H1 (cell line): ENCODE measurements around the gene TBL2. TPM values are rescaled to one million over a fixed set of nuclear protein-coding genes. Genes with fewer than 3 reads are reported as not detected.
"Not testable (repeated sequence)": the region's sequence is repeated elsewhere in the genome, so short reads cannot be mapped to it uniquely, and the experiment has no call there.

Experiments
- CTCF ChIA-PET: fragments of 300-600 bp; sonication (Branson Sonifier 250); formaldehyde crosslinking; loops from one replicate; lab custom pipeline; 2021; ENCODE audit not compliant: partially characterized antibody; lab: Charles Lee
- POLR2A ChIA-PET: fragments of 300-600 bp; sonication (Branson Sonifier 250); formaldehyde crosslinking; loops from one replicate; lab custom pipeline; 2021; ENCODE audit warnings: inconsistent platforms; ENCODE audit not compliant: partially characterized antibody; lab: Charles Lee
- DNase-seq, 2 experiments: peaks; one replicate each; pipeline versions ENCODE4 v3.0.0 to v3.0.0-alpha.2; 2010 to 2022; ENCODE audit warnings: low spot score in 2 of 2, low read depth in 1 of 2, mixed read lengths in 1 of 2
- FAIRE-seq: peaks from 2 replicates; lab custom pipeline; 2011; peaks lifted over from hg19 to GRCh38; lab: Jason Lieb, UNC
- H2AFZ ChIP-seq: 2 replicates; pipeline ENCODE4 v1.8.1; 2012; ENCODE audit warnings: low read length, inconsistent platforms
- H2AK5ac ChIP-seq: 2 replicates; pipeline ENCODE4 v1.6.1; 2013; ENCODE audit warnings: low read depth, low read length
- H2BK120ac ChIP-seq: replicated peaks from 2 replicates; pipeline ENCODE3; 2013; ENCODE audit warnings: low read depth, low read length, inconsistent platforms
- H2BK12ac ChIP-seq: 2 replicates; pipeline ENCODE4 v1.6.1; 2013; ENCODE audit warnings: low read depth, low read length
- H2BK15ac ChIP-seq: 2 replicates; pipeline ENCODE4 v1.6.1; 2013; ENCODE audit warnings: low read length
- H2BK20ac ChIP-seq: 2 replicates; pipeline ENCODE4 v1.6.1; 2013; ENCODE audit warnings: low read length
- H2BK5ac ChIP-seq: 2 replicates; pipeline ENCODE4 v1.6.1; 2013; ENCODE audit warnings: low read depth, low read length
- H3K14ac ChIP-seq: 2 replicates; pipeline ENCODE4 v1.6.1; 2013; ENCODE audit warnings: inconsistent platforms; ENCODE audit not compliant: insufficient read length
- H3K18ac ChIP-seq: 2 replicates; pipeline ENCODE4 v1.6.1; 2013; ENCODE audit warnings: low read length; ENCODE audit errors: extremely low read depth
- H3K23ac ChIP-seq: 2 replicates; pipeline ENCODE4 v1.6.1; 2013; ENCODE audit warnings: inconsistent platforms; ENCODE audit not compliant: insufficient read length
- H3K23me2 ChIP-seq: 2 replicates; pipeline ENCODE4 v1.6.1; 2013; ENCODE audit warnings: low read depth, low read length
- H3K27ac ChIP-seq: 2 replicates; pipeline ENCODE4 v1.6.1; 2011; ENCODE audit warnings: low read depth, low read length, inconsistent platforms
- H3K27me3 ChIP-seq, 4 experiments: replicated peaks in 1 of 4; 1 replicate in 1 of 4; 2 replicates in 3 of 4; pipeline versions ENCODE4 v1.6.1 to v1.8.1; 2011 to 2013; ENCODE audit warnings: low read length in 3 of 4, mild to moderate bottlenecking in 3 of 4, inconsistent platforms in 2 of 4, mixed read lengths in 2 of 4, moderate library complexity in 1 of 4; ENCODE audit not compliant: control insufficient read depth in 3 of 4, insufficient read depth in 3 of 4; ENCODE audit errors: extremely low read depth in 1 of 4
- H3K36me3 ChIP-seq, 4 experiments: 2 replicates each; pipeline versions ENCODE4 v1.6.1 to v1.8.1; 2011 to 2013; ENCODE audit warnings: mild to moderate bottlenecking in 4 of 4, low read length in 3 of 4, moderate library complexity in 2 of 4, control low read depth in 1 of 4, inconsistent platforms in 1 of 4; ENCODE audit not compliant: insufficient read depth in 4 of 4, control insufficient read depth in 2 of 4
- H3K4ac ChIP-seq: replicated peaks from 2 replicates; pipeline ENCODE3; 2013; ENCODE audit warnings: low read length, low read depth, mixed read lengths, inconsistent platforms; ENCODE audit not compliant: insufficient read length
- H3K4me1 ChIP-seq, 4 experiments: replicated peaks in 1 of 4; 1 replicate in 1 of 4; 2 replicates in 3 of 4; pipeline versions ENCODE4 v1.6.1 to v1.8.1; 2011 to 2013; ENCODE audit warnings: low read length in 3 of 4, inconsistent platforms in 2 of 4, mixed read lengths in 1 of 4; ENCODE audit not compliant: insufficient read depth in 4 of 4, control insufficient read depth in 3 of 4
- H3K4me2 ChIP-seq, 2 experiments: 2 replicates each; pipeline versions ENCODE4 v1.6.1 to v1.8.1; 2011 to 2013; ENCODE audit warnings: low read depth in 2 of 2, low read length in 2 of 2, control low read depth in 1 of 2, inconsistent platforms in 1 of 2, mild to moderate bottlenecking in 1 of 2; ENCODE audit not compliant: insufficient read depth in 1 of 2
- H3K4me3 ChIP-seq, 4 experiments: fragments of 200-600, 300-600 bp in 1 of 4; sonication (generic), shearing (Covaris generic), sonication (Bioruptor Twin) in 1 of 4; 2 replicates each; pipeline versions ENCODE4 v1.5.1 to v1.8.1; 2011 to 2016; ENCODE audit warnings: low read length in 4 of 4, low read depth in 3 of 4, control low read depth in 2 of 4, inconsistent platforms in 2 of 4, mild to moderate bottlenecking in 2 of 4, mixed read lengths in 1 of 4, moderate library complexity in 1 of 4; ENCODE audit not compliant: insufficient read depth in 2 of 4; ENCODE audit errors: extremely low read depth in 1 of 4
- H3K56ac ChIP-seq: replicated peaks from 2 replicates; pipeline ENCODE3; 2013; ENCODE audit warnings: low read depth, mild to moderate bottlenecking, mixed read lengths, low read length, inconsistent platforms; ENCODE audit not compliant: insufficient read length
- H3K79me1 ChIP-seq: 2 replicates; pipeline ENCODE4 v1.6.1; 2013; ENCODE audit warnings: low read depth, low read length, control low read depth
- H3K79me2 ChIP-seq, 2 experiments: 2 replicates each; pipeline versions ENCODE4 v1.6.1 to v1.8.1; 2012 to 2013; ENCODE audit warnings: low read length in 2 of 2, mild to moderate bottlenecking in 2 of 2, inconsistent platforms in 1 of 2; ENCODE audit not compliant: insufficient read depth in 2 of 2, control insufficient read depth in 1 of 2
- H3K9ac ChIP-seq, 4 experiments: replicated peaks in 1 of 4; 1 replicate in 1 of 4; 2 replicates in 3 of 4; pipeline versions ENCODE4 v1.6.1 to v1.8.1; 2011 to 2013; ENCODE audit warnings: low read depth in 3 of 4, low read length in 3 of 4, control low read depth in 2 of 4, mild to moderate bottlenecking in 2 of 4, moderate library complexity in 2 of 4, inconsistent platforms in 1 of 4; ENCODE audit errors: extremely low read depth in 1 of 4
- H3K9me3 ChIP-seq, 2 experiments: 2 replicates each; pipeline versions ENCODE4 v1.6.1 to v1.8.1; 2012 to 2013; ENCODE audit warnings: mild to moderate bottlenecking in 2 of 2, moderate library complexity in 2 of 2, control low read depth in 1 of 2, inconsistent platforms in 1 of 2, low read depth in 1 of 2, low read length in 1 of 2, mixed read lengths in 1 of 2; ENCODE audit not compliant: insufficient read depth in 2 of 2
- H4K20me1 ChIP-seq, 2 experiments: replicated peaks in 1 of 2; 2 replicates each; pipeline versions ENCODE3 to v1.8.1; 2011 to 2013; ENCODE audit warnings: inconsistent platforms in 2 of 2, low read length in 2 of 2, mild to moderate bottlenecking in 1 of 2; ENCODE audit not compliant: insufficient read depth in 2 of 2, control insufficient read depth in 1 of 2
- H4K5ac ChIP-seq: 2 replicates; pipeline ENCODE4 v1.6.1; 2013; ENCODE audit warnings: low read length, low read depth, mixed read lengths, inconsistent platforms; ENCODE audit not compliant: insufficient read length
- H4K8ac ChIP-seq: 2 replicates; pipeline ENCODE4 v1.8.0; 2013; ENCODE audit warnings: mild to moderate bottlenecking, moderate library complexity, low read length, inconsistent platforms; ENCODE audit not compliant: insufficient read depth; ENCODE audit errors: extremely low read depth
- H4K91ac ChIP-seq: replicated peaks from 2 replicates; pipeline ENCODE3; 2013; ENCODE audit warnings: low read length, mixed read lengths, inconsistent platforms; ENCODE audit not compliant: insufficient read length
- WGBS, 2 experiments: shearing (Covaris generic) in 1 of 2; methylation state at CpG; one replicate each; pipeline versions ENCODE4 v1.1.6 to v1.1.7; 2013 to 2015; ENCODE audit warnings: low lambda C conversion rate in 2 of 2, mixed read lengths in 2 of 2, inconsistent platforms in 1 of 2, low coverage in 1 of 2, missing lambda C conversion rate in 1 of 2; ENCODE audit not compliant: insufficient replicate concordance in 2 of 2, insufficient coverage in 1 of 2, insufficient read length in 1 of 2; ENCODE audit errors: extremely low coverage in 1 of 2, missing lambda C conversion rate in 1 of 2; 5-methylcytosine and 5-hydroxymethylcytosine counted together
- polyA plus RNA-seq, 7 experiments: library from polyadenylated mRNA; depleted of rRNA in 3 of 7; stranded (reverse) in 5 of 7; unstranded in 2 of 7; fragments of >200 nt in 5 of 7; fragments of 200-250 nt in 2 of 7; gene quantifications; 1 replicate in 5 of 7; 2 replicates in 1 of 7; 4 replicates in 1 of 7; pipeline versions ENCODE4 v1.2.1 to v1.2.3, GENCODE V29; 2011 to 2013; ENCODE audit warnings: missing spikeins in 2 of 7, mixed read lengths in 2 of 7
- total RNA-seq: library from RNA; stranded (reverse); fragmentation: NEBNext Ultra II Directional; extraction: Animal tissue kit (Norgen Biotek cat#: 25700); gene quantifications from 2 replicates; pipeline ENCODE4 v1.2.1, GENCODE V29; 2021

The TBL2 gene
- total and polyA plus RNA-seq, 2 of the 8 experiments (the other 6 are each of a cell fraction or from before 2014, with no cell fraction given) = 25.8 to 29.7 TPM

GRCh38 chr7:73550093-73550492 lies 28.3 kb downstream of the TBL2 start:
- H3K18ac ChIP-seq, H3K9ac ChIP-seq, H3K23me2 ChIP-seq, H3K4me1 ChIP-seq, H3K9me3 ChIP-seq, H3K14ac ChIP-seq, H3K27ac ChIP-seq, H3K79me1 ChIP-seq, H4K5ac ChIP-seq, H2AK5ac ChIP-seq, H2BK5ac ChIP-seq, H3K4me2 ChIP-seq, DNase-seq, H3K4me3 ChIP-seq, H2AFZ ChIP-seq, H2BK120ac ChIP-seq, H4K20me1 ChIP-seq, H3K23ac ChIP-seq, FAIRE-seq, H4K91ac ChIP-seq, H2BK20ac ChIP-seq, H4K8ac ChIP-seq, H2BK15ac ChIP-seq, H2BK12ac ChIP-seq, H3K4ac ChIP-seq, H3K56ac ChIP-seq, H3K27me3 ChIP-seq: not testable (repeated sequence)
- ChIA-PET CTCF (interaction anchor here (1.6 kb wide), 1 partner anchor 10 kb away, joined by 3 read pairs; no protein-coding TSS in a partner anchor), POLR2A (interaction anchor here (1.0 kb wide), 1 partner anchor 29 kb away, joined by 3 read pairs; no protein-coding TSS in a partner anchor)
- 92% methylated on average over 5 of the region's 5 CpGs; no CpG with 5 or more reads in 1 of the 2 experiments for WGBS, 2 experiments
- peaks cover 0 to 13% (median 2%) of the 10 kb centered on the region in 4 experiments; a peak in 3 of 8 replicates for H3K36me3 ChIP-seq
- H3K79me2 ChIP-seq = peaks cover 0 to 21% of the 10 kb centered on the region in 2 experiments; a peak in 3 of 4 replicates
